KBM-7 (cell line): Measurements from ENCODE around the gene NSUN6.

Experiments
- DNase-seq: peaks from one replicate; pipeline ENCODE4 v3.0.0-alpha.2; 2015
- in situ Hi-C: fragments of 300-500 bp; cut with MboI; formaldehyde crosslinking; loops from 2 replicates; pipeline ENCODE4 v1.14.3; 2020; ENCODE audit warnings: low sequenced_read_pairs, low pct_unique_long_range_greater_than_20kb, mixed read lengths

NSUN6 gene

GRCh38 chr10:18651324-18652007 lies at the start of gene NSUN6:
TSS of gene NSUN6 (minus strand) at chr10:18651587. CDS start at chr10:18651203, 384 bp downstream.
- in situ Hi-C loops, result no loop called here
- DNase-seq, result peak; percentile 95

- in situ Hi-C loops, result no loop called here
- DNase-seq, result peak; percentile 32
Observed at GRCh38 chr10:18699849-18700840, 48.8 kb upstream of the NSUN6 start.

DNA sequence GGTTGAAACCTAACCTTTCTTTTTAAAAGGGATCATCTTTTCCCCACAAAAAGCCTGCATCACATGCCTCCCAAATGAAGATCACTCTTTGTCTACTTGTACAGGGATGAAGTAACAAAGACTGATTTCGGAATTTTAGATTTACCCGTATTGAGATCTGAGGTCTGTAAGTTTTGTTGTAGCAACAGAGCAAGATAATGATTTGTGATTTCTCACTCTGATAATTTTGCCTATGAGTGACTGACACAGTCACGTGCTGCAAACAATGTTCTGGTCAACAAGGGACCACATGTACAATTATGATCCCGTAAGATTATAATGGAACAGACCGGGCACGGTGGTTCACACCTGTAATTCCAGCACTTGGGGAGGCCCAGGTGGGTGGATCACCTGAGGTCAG lies 39.2 kb upstream of the NSUN6 start:
- DNase-seq, result no peak
- in situ Hi-C loops, result no loop called here

DNA sequence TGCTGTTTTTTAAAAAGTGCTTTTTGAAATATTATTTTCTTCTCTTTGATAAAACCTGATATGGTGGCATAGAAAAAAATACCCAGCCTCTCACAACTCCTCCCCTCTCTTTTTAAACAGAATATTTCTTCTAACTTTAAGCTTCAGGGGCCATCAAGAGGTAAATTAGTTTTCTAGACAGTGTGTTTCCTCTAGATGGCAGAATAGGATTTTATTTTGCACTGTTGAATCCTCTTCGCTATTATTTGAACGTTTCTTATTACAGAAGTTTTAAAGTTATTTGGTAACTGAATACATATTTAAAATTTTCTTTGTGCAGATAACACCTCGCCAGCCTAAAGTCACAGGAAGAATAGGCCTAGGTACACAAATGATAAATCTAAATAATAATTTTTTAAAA lies 38.1 kb upstream of the NSUN6 start:
- DNase-seq, result peak; percentile 38
- in situ Hi-C loops, result no loop called here

- in situ Hi-C loops, result no loop called here
- DNase-seq, result no peak
Observed at GRCh38 chr10:18687706-18688105, 36.3 kb upstream of the NSUN6 start.

DNA sequence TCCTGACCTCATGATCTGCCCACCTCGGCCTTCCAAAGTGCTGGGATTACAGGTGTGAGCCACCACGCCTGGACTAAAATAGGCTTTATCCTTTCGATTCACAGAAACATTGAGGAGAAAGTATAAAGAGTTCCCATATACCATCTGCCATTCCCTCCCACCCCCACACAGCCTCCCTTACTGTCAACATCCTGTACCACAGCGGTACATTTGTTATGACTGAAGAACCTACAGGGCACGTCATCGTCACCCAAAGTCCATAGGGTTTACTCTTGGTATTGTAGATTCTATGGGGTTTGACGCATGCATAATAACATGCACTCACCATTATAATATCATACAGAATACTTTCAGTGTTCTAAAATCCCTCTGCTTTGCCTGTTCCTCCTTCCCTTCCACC lies 35.8 kb upstream of the NSUN6 start:
- DNase-seq, result no peak
- in situ Hi-C loops, result no loop called here

- no peak for DNase-seq
- in situ Hi-C loops, result no loop called here
Observed at GRCh38 chr10:18685555-18685954, 34.2 kb upstream of the NSUN6 start.

DNA sequence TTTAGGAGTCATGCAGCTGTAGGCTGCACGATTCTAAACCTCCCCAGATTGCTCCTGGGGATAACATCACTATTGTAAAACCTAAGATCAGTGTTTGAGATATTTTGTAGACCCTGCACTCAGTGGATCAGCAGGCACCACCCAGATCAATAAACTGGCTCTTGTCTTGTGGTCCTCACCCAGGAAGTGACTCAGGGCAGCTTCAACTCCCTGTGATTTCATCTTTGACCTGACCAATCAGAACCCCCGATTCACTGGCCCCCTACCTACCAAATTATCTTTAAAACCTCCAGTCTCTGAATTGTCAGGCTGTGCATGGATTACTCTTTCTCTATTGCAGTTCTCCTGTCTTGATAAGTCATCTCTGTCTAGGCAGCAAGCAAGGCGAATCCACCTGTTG lies 33.6 kb upstream of the NSUN6 start:
- in situ Hi-C loops, result no loop called here
- DNase-seq, result no peak

DNA sequence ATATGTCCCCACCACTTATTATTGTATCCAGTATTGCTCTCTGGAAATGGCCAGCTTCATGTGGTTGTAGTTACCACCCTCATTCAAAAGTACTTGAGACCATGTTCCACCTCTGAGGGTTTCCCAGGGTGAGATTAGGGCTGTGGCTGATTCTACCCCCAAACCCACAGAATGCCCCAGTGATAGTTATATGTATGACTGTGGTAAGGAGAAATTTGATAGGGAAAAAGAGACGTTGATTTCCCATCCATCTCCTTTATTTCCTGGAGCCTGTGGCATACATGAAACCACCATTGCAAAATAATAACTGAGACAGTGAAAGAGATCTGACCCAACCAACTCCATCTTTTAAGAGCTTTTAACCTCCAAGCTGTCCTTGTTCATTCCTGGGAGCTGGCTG lies 33.0 kb upstream of the NSUN6 start:
- no peak for DNase-seq
- in situ Hi-C loops, result no loop called here

- in situ Hi-C loops, result no loop called here
- no peak for DNase-seq
Observed at GRCh38 chr10:18683427-18683826, 32.0 kb upstream of the NSUN6 start.

DNA sequence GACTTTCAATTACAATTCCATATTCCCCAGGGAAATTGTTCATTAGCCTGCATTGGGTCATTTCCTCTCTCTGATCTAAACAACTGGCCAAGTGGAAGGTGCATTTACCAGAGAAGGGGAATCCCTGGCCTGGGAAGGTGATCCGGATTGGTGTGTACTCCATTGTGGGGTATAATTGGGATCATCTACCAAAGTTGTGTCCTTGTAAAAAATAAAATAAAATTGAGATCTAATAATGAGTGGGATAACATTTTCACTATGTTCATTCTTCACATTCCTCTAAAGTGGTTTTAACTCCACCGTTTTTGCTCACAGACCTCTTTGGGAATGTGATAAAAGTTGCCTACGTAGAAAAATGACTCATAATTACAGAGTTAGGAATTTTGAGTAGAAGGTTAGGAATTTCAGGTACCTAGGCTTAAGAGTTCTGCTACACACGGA lies 30.6 kb upstream of the NSUN6 start:
- DNase-seq, result no peak
- in situ Hi-C loops, result no loop called here

DNA sequence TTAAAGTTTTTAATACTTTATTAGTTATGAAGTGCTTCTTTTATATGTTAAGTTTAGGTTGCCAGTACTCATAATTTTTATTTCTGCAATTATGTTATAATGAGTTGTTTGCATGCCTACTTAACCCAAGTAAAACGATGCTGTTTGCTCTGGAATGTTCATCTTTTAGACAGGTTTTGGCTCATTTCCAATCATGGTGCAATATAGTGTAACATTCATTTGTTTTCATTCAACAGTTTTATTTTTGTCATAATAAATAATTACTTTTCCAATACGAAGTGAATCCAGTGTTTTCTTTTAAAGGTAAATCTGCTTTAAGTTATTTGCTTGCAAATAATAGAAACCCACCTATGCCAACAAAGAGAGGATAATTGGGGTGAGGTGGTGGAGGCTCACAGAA lies 30.0 kb upstream of the NSUN6 start:
- in situ Hi-C loops, result no loop called here
- no peak for DNase-seq

GRCh38 chr10:18680754-18681153 lies 29.4 kb upstream of the NSUN6 start:
- DNase-seq, result no peak
- in situ Hi-C loops, result no loop called here

- in situ Hi-C loops, result no loop called here
- DNase-seq, result no peak
Observed at GRCh38 chr10:18675086-18675801, 23.9 kb upstream of the NSUN6 start.

GRCh38 chr10:18668026-18668425 lies 16.6 kb upstream of the NSUN6 start:
- no peak for DNase-seq
- in situ Hi-C loops, result no loop called here

DNA sequence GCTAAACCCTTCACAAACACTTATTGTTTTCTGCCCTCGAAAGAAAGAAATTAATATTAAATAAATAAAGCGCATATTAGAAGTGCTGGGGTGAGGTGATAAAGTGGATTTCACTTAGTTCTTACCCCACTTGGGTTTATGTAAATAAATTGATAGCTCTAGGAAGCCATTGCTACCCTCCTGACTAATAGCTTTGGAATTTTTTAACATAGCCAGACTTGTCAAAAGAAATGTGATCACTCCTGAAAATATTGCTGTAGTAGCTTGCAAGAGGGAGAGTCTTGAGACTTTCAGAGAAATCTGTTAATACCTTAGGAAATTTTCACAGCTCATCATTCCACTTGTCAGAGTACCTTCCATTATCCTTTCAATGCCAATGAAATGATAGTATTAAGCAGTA lies 15.4 kb upstream of the NSUN6 start:
- in situ Hi-C loops, result no loop called here

GRCh38 chr10:18665815-18666558 lies 14.6 kb upstream of the NSUN6 start:
- no peak for DNase-seq
- in situ Hi-C loops, result no loop called here

More for the DNA sequence above, 15.4 kb upstream of the NSUN6 start:
- no peak for DNase-seq

DNA sequence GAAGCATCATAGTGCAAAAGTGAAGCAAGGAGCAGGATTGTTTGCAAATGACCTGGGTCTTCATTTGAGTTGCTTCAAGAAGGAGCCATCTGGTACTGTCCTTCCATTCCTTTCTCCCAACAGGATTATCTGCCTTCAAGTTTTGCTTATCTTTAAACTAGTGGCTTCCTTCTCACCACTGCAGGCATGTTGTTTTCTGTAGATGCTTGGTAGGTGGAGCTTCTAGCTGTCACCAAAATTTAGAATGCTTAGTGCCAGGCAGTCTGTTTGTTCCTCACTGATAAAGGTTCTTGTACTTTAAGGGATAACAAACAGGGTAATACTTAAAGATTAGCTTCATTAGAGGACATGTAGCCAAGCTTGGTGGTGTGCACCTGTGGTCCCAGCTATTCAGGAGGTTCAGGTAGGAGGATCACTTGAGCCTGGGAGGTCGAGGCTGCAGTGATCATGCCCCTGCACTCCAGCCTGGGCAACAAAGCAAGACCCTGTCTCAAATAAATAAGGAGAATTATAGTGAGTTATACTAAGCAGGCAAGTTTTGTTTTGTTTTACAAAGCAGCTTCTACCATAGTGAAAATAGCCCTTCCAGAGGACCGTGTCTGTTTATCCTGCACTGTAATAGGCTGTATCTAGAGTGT lies 13.6 kb upstream of the NSUN6 start:
- DNase-seq, result no peak
- in situ Hi-C loops, result no loop called here
